Rectal smooth muscle tissue (tissue), 1 donor: ENCODE measurements around the gene MTMR3.
A peak's percentile ranks its signal among the peaks of the same experiment; 100 is the strongest.

Source experiments
- H3K27ac ChIP-seq: one replicate; pipeline ENCODE4 v1.7.0; 2013; ENCODE audit warnings: low read depth, low read length, inconsistent platforms
- H3K27me3 ChIP-seq: one replicate; pipeline ENCODE4 v1.7.0; 2013; ENCODE audit warnings: low read length; ENCODE audit not compliant: control insufficient read depth, insufficient read depth
- H3K36me3 ChIP-seq: one replicate; pipeline ENCODE4 v1.7.0; 2013; ENCODE audit warnings: low read length; ENCODE audit not compliant: control insufficient read depth, insufficient read depth
- H3K4me1 ChIP-seq: one replicate; pipeline ENCODE4 v1.7.0; 2013; ENCODE audit warnings: low read length; ENCODE audit not compliant: control insufficient read depth, insufficient read depth
- H3K4me3 ChIP-seq: one replicate; pipeline ENCODE4 v1.7.0; 2013; ENCODE audit warnings: low read length
- H3K9ac ChIP-seq: one replicate; pipeline ENCODE4 v1.7.0; 2013; ENCODE audit warnings: low read length

The MTMR3 gene

DNA sequence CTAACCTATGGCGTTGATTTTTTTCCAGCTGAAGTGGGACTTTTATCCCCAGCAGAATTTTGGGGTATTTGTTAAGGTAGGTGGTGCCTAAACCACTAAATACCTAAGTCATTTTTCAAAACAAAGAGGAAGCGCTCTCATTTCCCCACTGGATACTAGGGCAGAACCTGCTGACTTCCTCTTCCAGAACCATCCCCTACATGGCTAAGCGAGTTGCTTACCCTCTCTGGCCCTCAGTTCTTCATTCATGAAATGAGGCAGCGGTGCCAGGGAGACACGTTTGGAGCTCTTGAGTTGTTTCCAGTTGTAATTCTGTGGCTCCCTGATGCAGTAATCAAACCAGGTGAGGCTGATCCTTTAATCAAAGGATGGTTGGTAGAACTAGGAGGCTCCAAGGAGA is 10.0 kb upstream of the MTMR3 start:
- Histone ChIP-seq H3K4me1 (no peaks in the 10 kb centered on the region), H3K9ac (no peak overlapping the region), H3K36me3 (no peaks in the 10 kb centered on the region), H3K4me3 (no peak overlapping the region), H3K27ac (no peak overlapping the region), H3K27me3 (no peaks in the 10 kb centered on the region)

DNA sequence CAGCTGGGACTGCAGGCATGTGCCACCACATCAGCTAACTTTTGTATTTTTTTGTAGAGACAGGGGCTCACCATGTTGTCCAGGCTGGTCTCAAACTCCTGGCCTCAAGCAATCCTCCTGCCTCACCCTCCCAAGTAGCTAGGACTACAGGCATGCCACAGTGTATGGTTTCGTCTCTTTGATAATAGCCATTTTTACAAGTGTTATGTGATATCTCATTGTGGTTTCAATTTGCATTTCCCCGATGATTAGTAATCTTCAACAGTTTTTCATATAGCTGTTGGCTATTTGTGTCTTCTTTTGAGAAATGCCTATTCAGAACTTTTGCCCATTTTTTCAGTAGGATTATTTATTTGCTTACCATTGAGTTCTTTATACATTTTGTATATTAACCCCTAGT is 9.0 kb upstream of the MTMR3 start:
- Histone ChIP-seq H3K4me1 (no peaks in the 10 kb centered on the region), H3K27me3 (no peaks in the 10 kb centered on the region), H3K27ac (no peak overlapping the region), H3K9ac (no peak overlapping the region), H3K36me3 (no peaks in the 10 kb centered on the region), H3K4me3 (no peak overlapping the region)

DNA sequence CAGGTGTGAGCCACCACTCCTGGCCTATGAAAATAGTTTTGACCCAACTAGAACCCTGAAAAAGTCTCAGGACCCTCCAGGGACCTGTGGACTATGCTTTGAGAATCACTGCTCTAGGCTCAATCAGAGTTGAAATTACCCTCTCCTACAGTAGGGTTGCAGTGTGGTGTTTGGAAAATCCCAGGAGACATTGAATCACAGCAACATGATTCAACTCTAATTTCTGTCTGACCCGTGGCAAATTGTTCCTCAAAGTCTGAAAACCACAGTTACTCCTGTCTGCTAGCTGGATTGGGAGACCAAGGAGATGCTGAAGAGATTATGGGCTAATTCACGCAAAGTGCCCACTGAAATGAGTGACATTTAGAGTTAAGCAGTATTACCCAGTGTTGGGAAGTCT is 5.4 kb upstream of the MTMR3 start:
- Histone ChIP-seq H3K9ac (no peak overlapping the region), H3K4me3 (no peak overlapping the region), H3K4me1 (no peaks in the 10 kb centered on the region), H3K27me3 (no peaks in the 10 kb centered on the region), H3K27ac (no peak overlapping the region), H3K36me3 (no peaks in the 10 kb centered on the region)

DNA sequence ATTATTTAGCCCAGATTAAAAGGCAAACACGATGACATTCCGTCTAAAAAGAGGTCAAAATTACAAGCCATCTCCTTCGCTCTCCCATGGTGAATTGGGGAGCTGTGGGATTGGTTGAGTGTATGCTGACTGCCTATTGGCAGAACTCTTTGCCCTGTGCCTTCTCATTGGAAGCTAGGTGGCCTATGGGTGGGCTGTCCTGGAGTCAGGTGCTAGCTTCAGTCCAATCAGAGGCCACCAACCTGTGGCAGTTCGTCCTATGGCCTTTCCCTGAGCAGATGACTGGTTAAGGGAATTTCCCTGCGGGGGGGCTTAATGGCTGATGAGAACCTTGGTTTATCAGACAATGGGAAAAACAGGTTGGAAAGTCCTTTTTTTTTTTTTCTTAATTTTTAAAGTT is 3.2 kb upstream of the MTMR3 start:
- H3K4me3 ChIP-seq, result no peak overlapping the region
- no peaks in the 10 kb centered on the region for H3K4me1 ChIP-seq
- no peak overlapping the region for H3K9ac ChIP-seq
- no peaks in the 10 kb centered on the region for H3K27me3 ChIP-seq
- H3K36me3 ChIP-seq, result no peaks in the 10 kb centered on the region
- H3K27ac ChIP-seq, result no peak overlapping the region

DNA sequence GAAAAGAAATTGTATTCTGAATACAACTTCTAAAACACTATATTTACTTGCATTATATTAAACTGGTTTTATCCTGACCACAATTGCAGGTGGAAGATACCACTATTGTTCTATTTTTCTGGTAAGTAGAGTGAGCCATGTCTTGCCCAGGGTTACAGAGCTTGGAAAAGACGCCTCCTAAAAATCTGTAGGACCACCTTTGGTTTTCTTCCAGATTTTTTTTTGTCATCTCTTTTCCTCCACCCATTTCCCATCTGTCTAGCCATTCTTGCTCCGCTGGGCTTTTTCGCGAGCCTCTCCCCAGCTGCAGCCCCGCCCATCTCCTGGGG is 294 bp upstream of the MTMR3 start:
- H3K4me3 ChIP-seq, result peak overlapping the region; percentile 15
- H3K27ac ChIP-seq, result no peak overlapping the region
- peaks cover 7% of the 10 kb centered on the region for H3K4me1 ChIP-seq
- no peak overlapping the region for H3K9ac ChIP-seq
- H3K27me3 ChIP-seq, result no peaks in the 10 kb centered on the region
- no peaks in the 10 kb centered on the region for H3K36me3 ChIP-seq

DNA sequence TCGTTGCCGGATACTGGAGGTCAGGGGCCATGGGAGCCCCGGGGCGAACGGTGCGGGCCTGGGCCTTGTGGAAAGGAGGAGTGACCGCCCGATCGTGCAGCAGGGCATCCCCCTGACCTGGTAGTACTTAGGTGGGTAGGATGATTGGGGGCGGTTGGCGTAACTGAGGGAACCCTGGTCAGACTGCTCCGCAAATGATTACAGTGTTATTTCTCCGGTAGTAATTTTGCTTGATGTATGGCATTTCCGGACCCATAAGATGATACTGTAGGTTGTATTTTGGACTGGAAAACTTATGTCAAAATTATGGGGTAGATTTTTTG is 762 bp downstream of the MTMR3 start:
- H3K4me3 ChIP-seq, result peak overlapping the region; percentile 87
- no peaks in the 10 kb centered on the region for H3K36me3 ChIP-seq
- H3K27me3 ChIP-seq, result no peaks in the 10 kb centered on the region
- H3K4me1 ChIP-seq, result peaks cover 7% of the 10 kb centered on the region
- H3K9ac ChIP-seq, result peak overlapping the region; percentile 16
- H3K27ac ChIP-seq, result peak overlapping the region; percentile 94

DNA sequence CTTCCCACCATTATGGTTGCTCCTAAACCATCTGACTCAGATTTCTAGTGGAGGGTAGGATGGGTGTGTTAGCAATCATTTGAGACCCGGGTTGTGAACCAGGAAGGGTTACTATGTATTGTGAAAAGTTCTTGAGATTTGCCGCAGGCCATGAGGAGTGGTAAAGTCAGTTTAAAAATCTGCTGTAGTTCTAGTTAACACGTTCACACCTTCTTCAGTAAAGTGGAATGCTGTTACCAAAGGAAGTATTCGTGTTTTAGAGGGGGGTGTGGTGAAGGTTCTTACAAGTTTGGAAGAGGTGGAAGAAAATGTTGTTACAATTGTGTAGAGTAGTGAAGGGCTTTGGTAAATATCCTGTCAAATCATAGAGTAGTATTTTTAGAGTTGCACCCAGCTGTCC is 2.6 kb downstream of the MTMR3 start:
- Histone ChIP-seq H3K4me1 (peaks cover 7% of the 10 kb centered on the region), H3K9ac (no peak overlapping the region), H3K27ac (no peak overlapping the region), H3K4me3 (no peak overlapping the region), H3K36me3 (no peaks in the 10 kb centered on the region), H3K27me3 (no peaks in the 10 kb centered on the region)

DNA sequence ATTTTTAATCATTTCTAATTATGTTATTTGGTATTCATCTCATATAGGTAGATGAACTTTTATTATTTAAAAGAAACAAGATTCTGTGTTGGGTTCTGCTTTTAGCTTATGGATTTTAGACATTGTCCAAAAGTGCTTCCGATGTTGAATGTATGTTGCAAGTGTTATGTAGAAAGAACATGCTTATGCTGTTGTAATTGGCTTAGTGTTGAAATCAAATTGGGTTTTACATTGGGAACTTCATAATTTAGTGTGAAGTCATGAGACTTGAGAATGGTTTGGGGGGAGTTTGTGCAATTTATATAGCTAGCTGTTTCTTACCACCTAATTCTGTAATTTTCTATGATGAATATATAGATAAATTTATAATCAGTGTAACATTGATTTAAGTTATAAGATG is 3.6 kb downstream of the MTMR3 start:
- Histone ChIP-seq H3K4me1 (peaks cover 7% of the 10 kb centered on the region), H3K9ac (no peak overlapping the region), H3K27ac (no peak overlapping the region), H3K4me3 (no peak overlapping the region), H3K36me3 (no peaks in the 10 kb centered on the region), H3K27me3 (no peaks in the 10 kb centered on the region)

DNA sequence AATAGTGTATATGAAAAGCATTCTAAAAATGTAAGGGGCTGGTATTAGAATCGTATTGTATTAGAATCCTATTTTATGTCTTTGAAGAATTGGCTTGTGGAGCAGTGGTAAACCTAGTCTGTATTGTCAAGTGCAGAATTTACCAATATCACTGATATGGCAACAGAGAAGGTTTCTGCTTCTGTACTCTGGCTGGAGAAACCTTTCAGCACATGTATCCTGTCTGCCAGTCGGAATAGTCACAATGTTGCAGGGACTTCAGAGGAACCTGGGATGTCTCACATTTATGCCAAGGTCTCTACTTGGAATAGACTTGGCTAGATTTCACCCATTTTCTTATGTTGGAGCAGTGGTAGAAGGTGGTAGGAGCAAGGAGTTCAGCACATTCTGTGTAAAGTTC is 4.4 kb downstream of the MTMR3 start:
- peaks cover 10% of the 10 kb centered on the region for H3K4me1 ChIP-seq
- H3K27ac ChIP-seq, result no peak overlapping the region
- H3K36me3 ChIP-seq, result no peaks in the 10 kb centered on the region
- H3K9ac ChIP-seq, result no peak overlapping the region
- no peaks in the 10 kb centered on the region for H3K27me3 ChIP-seq
- H3K4me3 ChIP-seq, result no peak overlapping the region

DNA sequence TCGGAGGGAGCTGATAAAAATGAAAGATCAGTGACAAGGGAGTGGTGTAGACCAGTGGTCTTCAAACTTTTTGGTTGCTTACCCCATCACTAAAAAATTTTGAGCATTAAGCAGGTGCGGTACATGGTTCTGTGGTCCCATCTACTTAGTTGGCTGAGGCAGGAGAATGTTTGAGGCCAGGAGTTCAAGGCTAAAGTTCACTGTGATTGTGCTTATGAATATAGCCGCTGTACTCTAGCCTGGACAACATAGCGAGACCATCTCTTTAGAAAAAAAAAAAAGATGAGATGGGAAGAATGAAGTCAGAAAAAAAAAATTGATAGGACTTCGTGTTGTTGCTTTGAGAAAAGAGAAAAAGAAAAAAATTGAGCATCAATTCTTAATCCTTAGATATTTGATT is 7.8 kb downstream of the MTMR3 start:
- Histone ChIP-seq H3K4me3 (no peak overlapping the region), H3K36me3 (no peaks in the 10 kb centered on the region), H3K27ac (no peak overlapping the region), H3K9ac (no peak overlapping the region), H3K27me3 (no peaks in the 10 kb centered on the region), H3K4me1 (peaks cover 8% of the 10 kb centered on the region)

DNA sequence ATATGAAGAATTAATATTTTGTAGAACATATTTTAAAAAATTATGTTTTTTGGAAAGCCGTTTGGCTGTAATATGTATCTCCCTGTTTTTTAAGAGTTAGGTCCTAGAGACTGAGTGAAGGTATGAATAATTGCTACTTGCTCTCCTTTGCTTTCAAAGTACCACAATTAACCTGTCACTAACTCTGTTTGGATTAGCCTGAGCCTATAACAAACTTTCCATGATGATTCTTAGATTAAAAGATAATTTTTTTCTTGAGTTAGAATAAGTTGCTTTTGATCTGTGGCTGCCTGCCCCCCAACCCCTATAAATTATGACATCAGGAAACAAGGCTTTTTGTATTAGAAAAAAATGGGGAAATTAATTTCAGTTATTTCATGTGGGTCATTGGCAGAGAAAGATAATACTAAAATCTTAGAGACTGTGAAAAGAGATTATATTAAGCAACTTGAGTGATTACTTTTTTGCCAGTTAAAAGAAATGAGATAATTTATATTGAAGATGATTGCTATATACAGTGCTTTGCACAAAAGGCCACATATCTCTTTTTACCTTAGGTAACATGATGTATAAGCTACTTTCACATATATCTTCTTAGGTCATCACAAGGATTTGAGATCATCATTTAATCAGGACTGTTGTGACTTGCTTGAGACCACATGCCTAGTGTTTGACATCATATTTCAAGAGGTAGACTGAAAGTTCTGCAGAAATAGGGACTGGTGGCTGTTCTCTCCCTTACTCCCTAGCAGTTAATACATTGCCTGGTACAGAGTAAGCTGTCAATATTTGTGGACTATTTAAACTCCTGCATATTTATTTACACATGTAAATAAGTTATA is 9.6 kb downstream of the MTMR3 start:
- Histone ChIP-seq H3K4me1 (peaks cover 3% of the 10 kb centered on the region), H3K36me3 (no peaks in the 10 kb centered on the region), H3K27ac (no peak overlapping the region), H3K9ac (no peak overlapping the region), H3K4me3 (no peak overlapping the region), H3K27me3 (no peaks in the 10 kb centered on the region)

DNA sequence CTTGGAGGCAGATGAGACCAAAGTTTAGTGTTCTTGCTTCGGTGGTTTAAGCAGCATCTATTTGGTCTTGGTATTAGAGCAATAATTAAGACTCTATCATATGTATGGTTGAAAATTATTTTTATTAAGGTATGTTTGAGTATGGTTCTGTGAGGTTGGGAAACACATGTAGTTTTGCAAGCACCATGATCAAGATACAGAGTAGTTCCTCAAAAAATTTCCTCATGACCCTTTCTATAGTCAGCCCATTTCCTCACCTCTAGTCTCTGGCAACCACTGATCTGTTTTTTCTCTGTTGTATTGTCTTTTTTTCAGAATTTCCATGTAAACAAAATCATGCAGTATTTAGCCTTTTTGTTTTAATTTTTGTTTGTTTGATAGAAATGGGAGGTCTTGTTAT is 18.4 kb downstream of the MTMR3 start:
- Histone ChIP-seq H3K4me1 (no peaks in the 10 kb centered on the region), H3K27ac (no peak overlapping the region), H3K4me3 (no peak overlapping the region), H3K27me3 (no peaks in the 10 kb centered on the region), H3K9ac (no peak overlapping the region), H3K36me3 (no peaks in the 10 kb centered on the region)

DNA sequence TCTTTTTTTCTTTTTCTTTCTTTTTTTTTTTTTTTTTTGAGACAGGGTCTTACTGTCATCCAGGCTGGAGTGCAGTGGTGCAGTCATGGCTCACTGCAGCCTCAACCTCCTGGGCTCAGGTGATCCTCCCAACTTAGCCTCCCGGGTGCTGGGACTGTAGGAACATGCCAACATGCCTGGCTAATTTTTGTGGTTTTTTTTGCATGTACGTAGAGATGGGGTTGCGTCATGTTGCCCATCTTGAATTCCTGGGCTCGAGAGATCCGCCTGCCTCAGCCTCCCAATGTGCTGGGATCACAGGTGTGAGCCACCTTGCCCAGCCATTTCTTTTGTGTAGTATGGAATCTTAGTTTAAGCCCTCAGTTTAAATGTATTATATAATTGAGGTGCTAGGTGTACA is 20.4 kb downstream of the MTMR3 start:
- peaks cover 10% of the 10 kb centered on the region for H3K4me1 ChIP-seq

More for the DNA sequence above, 20.4 kb downstream of the MTMR3 start:
- Histone ChIP-seq H3K9ac (no peak overlapping the region), H3K27me3 (no peaks in the 10 kb centered on the region), H3K4me3 (no peak overlapping the region), H3K27ac (no peak overlapping the region), H3K36me3 (no peaks in the 10 kb centered on the region)
